K562 (cell line): ENCODE results near the gene ZNF485. TPM values are rescaled to one million over a fixed set of nuclear protein-coding genes. Genes with fewer than 3 reads are reported as not detected.

Experiments used
- ATF2 ChIP-seq: sonication (generic); formaldehyde crosslinking; IDR thresholded peaks from 2 replicates; pipeline ENCODE4 v1.8.1; 2022; ENCODE audit warnings: missing genetic modification reagents
- COPS2 ChIP-seq: fragments of 450-650 bp; conservative IDR thresholded peaks from 2 replicates; pipeline ENCODE4 v1.6.1; 2016; ENCODE audit warnings: mild to moderate bottlenecking, moderate library complexity
- CTCFL ChIP-seq: IDR thresholded peaks from 2 replicates; pipeline ENCODE4 v1.6.1; 2011; ENCODE audit warnings: borderline replicate concordance, low read depth, mild to moderate bottlenecking, moderate library complexity, low read length; ENCODE audit not compliant: insufficient read depth, poor library complexity, severe bottlenecking
- EHMT2 ChIP-seq: fragments of 450-650 bp; IDR thresholded peaks from 2 replicates; pipeline ENCODE4 v1.6.1; 2018; ENCODE audit warnings: antibody characterized with exemption
- FOXJ3 ChIP-seq: sonication (generic); formaldehyde crosslinking; IDR thresholded peaks from 2 replicates; pipeline ENCODE4 v1.4.0; 2020; ENCODE audit warnings: mild to moderate bottlenecking, missing genetic modification reagents
- GTF2F1 ChIP-seq: IDR thresholded peaks from 2 replicates; pipeline ENCODE4 v1.6.1; 2011; ENCODE audit warnings: low read depth, low read length, improper control_type of control experiment
- HDGF ChIP-seq: fragments of 450-650 bp; IDR thresholded peaks from 2 replicates; pipeline ENCODE4 v1.6.1; 2016
- HOMEZ ChIP-seq: fragments of 250-450 bp; sonication (Bioruptor Pico); IDR thresholded peaks from 2 replicates; pipeline ENCODE4 v1.4.0; 2020; ENCODE audit warnings: mild to moderate bottlenecking, moderate library complexity
- JUND ChIP-seq, 2 experiments: IDR thresholded peaks; 2 replicates in 1 of 2; 3 replicates in 1 of 2; pipeline ENCODE4 v1.6.1; 2011; ENCODE audit warnings: borderline replicate concordance in 2 of 2, low read depth in 2 of 2, low read length in 2 of 2, improper control_type of control experiment in 1 of 2, missing biosample characterization in 1 of 2, missing genetic modification characterization in 1 of 2, missing genetic modification reagents in 1 of 2
- LEF1 ChIP-seq: fragments of 450-650 bp; IDR thresholded peaks from 2 replicates; pipeline ENCODE4 v1.6.1; 2016; ENCODE audit warnings: mild to moderate bottlenecking
- MBD2 ChIP-seq: sonication (generic); IDR thresholded peaks from 2 replicates; pipeline ENCODE4 v1.6.1; 2016; ENCODE audit warnings: low read depth, borderline replicate concordance
- NRF1 ChIP-seq, 2 experiments: fragments of 450-650 bp; IDR thresholded peaks in 1 of 2; conservative IDR thresholded peaks in 1 of 2; 2 replicates each; pipeline ENCODE4 v1.6.1; 2014; ENCODE audit warnings: mild to moderate bottlenecking in 2 of 2
- RAD21 ChIP-seq, 2 experiments: fragments of 250-450 bp in 1 of 2; fragments of 450-650 bp in 1 of 2; sonication (Bioruptor Pico) in 1 of 2; formaldehyde crosslinking in 1 of 2; IDR thresholded peaks in 1 of 2; conservative IDR thresholded peaks in 1 of 2; 2 replicates each; pipeline versions ENCODE4 v1.4.0 to v1.8.0; 2020 to 2022; ENCODE audit warnings: mild to moderate bottlenecking in 2 of 2, moderate library complexity in 1 of 2
- SIN3A ChIP-seq, 2 experiments: fragments of 150-350 bp in 1 of 2; IDR thresholded peaks; 2 replicates each; pipeline ENCODE4 v1.6.1; 2011 to 2016; ENCODE audit warnings: borderline replicate concordance in 2 of 2, low read depth in 2 of 2, low read length in 2 of 2, mild to moderate bottlenecking in 2 of 2, moderate library complexity in 2 of 2; ENCODE audit not compliant: control insufficient read depth in 1 of 2
- SUPT5H ChIP-seq: fragments of 450-650 bp; IDR thresholded peaks from 2 replicates; pipeline ENCODE4 v1.6.1; 2016
- ZFX ChIP-seq: sonication (generic); formaldehyde crosslinking; IDR thresholded peaks from 2 replicates; pipeline ENCODE4 v1.8.0; 2022; ENCODE audit warnings: mild to moderate bottlenecking, missing genetic modification reagents, moderate library complexity
- ZNF24 ChIP-seq: fragments of 450-650 bp; IDR thresholded peaks from 2 replicates; pipeline ENCODE4 v1.6.1; 2016
- ZNF436 ChIP-seq: fragments of 250-450, 450-650 bp; sonication (Bioruptor Pico); formaldehyde crosslinking; IDR thresholded peaks from 2 replicates; pipeline ENCODE4 v1.7.0; 2020; ENCODE audit warnings: mild to moderate bottlenecking
- ZNF589 ChIP-seq: fragments of 200-800 bp; sonication (Bioruptor generic); IDR thresholded peaks from 2 replicates; pipeline ENCODE4 v1.6.1; 2016; ENCODE audit warnings: low read depth, missing genetic modification characterization, missing compliant biosample characterization
- ZNF639 ChIP-seq, 2 experiments: fragments of 200-800 bp in 1 of 2; sonication (Bioruptor generic) in 1 of 2; sonication (generic) in 1 of 2; formaldehyde crosslinking in 1 of 2; IDR thresholded peaks in 1 of 2; conservative IDR thresholded peaks in 1 of 2; 2 replicates each; pipeline versions ENCODE4 v1.5.0 to v1.6.1; 2016 to 2020; ENCODE audit warnings: missing compliant biosample characterization in 1 of 2, missing genetic modification characterization in 1 of 2, missing genetic modification reagents in 1 of 2
- polyA plus RNA-seq, 8 experiments: library from polyadenylated mRNA; depleted of rRNA in 4 of 8; stranded (reverse) in 5 of 8; unstranded in 3 of 8; fragments of >200 nt; fragmentation: Nextera tagmentation in 2 of 8; fragmentation: Illumina TruSeq in 1 of 8; extraction: Ambion mirVana in 2 of 8; extraction: Trizol in 1 of 8; gene quantifications; 2 replicates each; pipeline versions ENCODE4 v1.2.1 to v1.2.3, GENCODE V29; 2011 to 2014; ENCODE audit warnings: inconsistent platforms in 1 of 8, missing spikeins in 1 of 8
- total RNA-seq, 7 experiments: library from RNA; depleted of rRNA in 6 of 7; stranded (reverse); fragments of >200 nt in 6 of 7; fragmentation: Illumina TruSeq in 2 of 7; extraction: Trizol in 2 of 7; gene quantifications; 2 replicates each; pipeline versions ENCODE4 v1.2.1 to v1.2.3, GENCODE V29; 2011 to 2021; ENCODE audit warnings: low replicate concordance in 1 of 7

Gene ZNF485
- total and polyA plus RNA-seq, 9 of the 15 experiments (the other 6 are each of a cell fraction or from before 2014, with no cell fraction given) = 8.0 to 18.7 (median 11.9) TPM

GRCh38 chr10:43606323-43607198 lies at the start of gene ZNF485 (continued):
- TF ChIP-seq SIN3A (IDR thresholded peaks at IDR 0.05; ENCODE audit: borderline replicate concordance in 2 of 2, control insufficient read depth in 1 of 2, low read depth in 2 of 2, low read length in 2 of 2) (peak; percentile 92 to 94; a peak in 3 of 4 replicates), ZNF589 (CRISPR knock-in tag) (no peak), RAD21 (CRISPR knock-in tag; conservative IDR thresholded peaks at IDR 0.05 in 1 of 2, IDR thresholded peaks at IDR 0.05 in 1 of 2) (peak in 1 of 2 experiments; percentile 16; a peak in 1 of 4 replicates), SUPT5H (peak; percentile 86), HDGF (no peak), JUND (IDR thresholded peaks at IDR 0.05; ENCODE audit: borderline replicate concordance, low read depth, low read length) (0 out of 2 replicates have a peak, but pooled peaks have one; percentile 2), JUND (tag; IDR thresholded peaks at IDR 0.05; ENCODE audit: borderline replicate concordance, low read depth, low read length) (no peak; the same call in 2 of the 3 replicates), ZNF24 (no peak), ZNF436 (no peak), ATF2 (CRISPR knock-in tag) (no peak), EHMT2 (no peak), ZFX (CRISPR knock-in tag) (no peak; the same call in none of the 2 replicates), ZNF639 (CRISPR knock-in tag; conservative IDR thresholded peaks at IDR 0.05 in 1 of 2, IDR thresholded peaks at IDR 0.05 in 1 of 2) (no peak), COPS2 (no peak), CTCFL (no peak), GTF2F1 (no peak), FOXJ3 (CRISPR knock-in tag) (no peak), MBD2 (peak; percentile 67), LEF1 (no peak), NRF1 (conservative IDR thresholded peaks at IDR 0.05 in 1 of 2, IDR thresholded peaks at IDR 0.05 in 1 of 2) (no peak; a peak in 1 of 4 replicates), HOMEZ (CRISPR knock-in tag) (no peak)
